GM18951 (cell line): ENCODE data around the gene SV2C.

Source experiments
- POLR2A ChIP-seq: IDR thresholded peaks from 4 replicates; pipeline ENCODE4 v1.6.1; 2011; ENCODE audit warnings: mild to moderate bottlenecking; ENCODE audit not compliant: insufficient read length, insufficient read depth; ENCODE audit errors: extremely low read depth
- in situ Hi-C: fragments of 300-500 bp; cut with MboI; formaldehyde crosslinking; loops from one replicate; pipeline ENCODE4 v1.12.0; 2022; ENCODE audit warnings: low sequenced_read_pairs, mixed read lengths, inconsistent platforms; ENCODE audit not compliant: unreplicated experiment

The SV2C gene

DNA sequence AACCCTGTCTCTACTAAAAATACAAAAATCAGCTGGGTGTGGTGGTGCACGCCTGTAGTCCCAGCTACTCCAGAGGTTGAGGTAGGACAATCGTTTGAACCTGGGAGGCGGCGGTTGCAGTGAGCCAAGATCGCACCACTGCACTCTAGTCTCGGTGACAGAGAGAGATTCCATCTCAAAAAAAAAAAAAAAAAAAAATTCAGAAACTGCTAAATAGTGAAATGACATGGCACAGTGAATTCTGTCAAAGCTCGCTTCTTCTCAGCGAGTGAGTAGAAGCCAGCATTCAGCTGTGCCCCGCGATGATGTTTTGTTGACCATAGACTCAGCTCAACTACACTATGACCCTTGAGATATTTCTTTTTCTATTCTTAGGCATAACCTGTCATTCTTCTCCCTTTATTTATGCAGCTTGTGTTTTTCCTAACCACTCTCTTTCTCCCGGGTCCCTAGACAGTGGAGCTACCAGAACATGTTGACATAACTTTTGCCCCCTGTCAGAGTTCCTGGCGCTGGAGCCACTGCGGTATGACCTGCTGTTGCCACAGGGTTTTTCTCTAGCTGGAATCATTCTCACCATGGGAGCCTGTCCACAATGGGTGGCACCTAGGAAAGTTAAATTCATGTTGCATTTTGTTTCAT, 306.5 kb downstream of the SV2C start:
- in situ Hi-C loops = no loop called here
- no peak for TF ChIP-seq POLR2A

- in situ Hi-C loops = no loop called here
- no peak for TF ChIP-seq POLR2A
Measured at GRCh38 chr5:76391014-76391413, 307.8 kb downstream of the SV2C start.

- in situ Hi-C loops = no loop called here
- no peak for TF ChIP-seq POLR2A
Measured at GRCh38 chr5:76393035-76393680, 310.0 kb downstream of the SV2C start.

DNA sequence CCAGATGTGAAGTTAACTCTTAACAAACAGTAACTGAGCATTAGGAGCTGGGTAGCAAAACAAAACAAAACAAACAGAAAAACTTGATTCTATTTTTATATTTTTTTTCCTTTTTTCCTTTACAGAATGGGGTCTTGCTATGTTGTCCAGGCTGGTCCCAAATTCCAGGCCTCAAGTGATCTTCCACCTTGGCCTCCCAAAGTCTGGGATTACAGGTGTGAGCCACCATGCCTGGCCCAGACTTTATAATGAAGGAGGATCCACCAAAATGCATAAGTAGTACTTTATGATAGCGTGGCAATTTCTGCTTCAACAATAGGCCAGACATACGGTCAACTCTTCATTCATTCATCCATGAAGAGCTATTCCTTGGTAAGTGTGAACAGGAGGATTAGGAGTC, 314.0 kb downstream of the SV2C start:
- in situ Hi-C loops = no loop called here
- no peak for TF ChIP-seq POLR2A

GRCh38 chr5:76399268-76399667, 316.1 kb downstream of the SV2C start:
- TF ChIP-seq POLR2A = no peak
- in situ Hi-C loops = no loop called here

DNA sequence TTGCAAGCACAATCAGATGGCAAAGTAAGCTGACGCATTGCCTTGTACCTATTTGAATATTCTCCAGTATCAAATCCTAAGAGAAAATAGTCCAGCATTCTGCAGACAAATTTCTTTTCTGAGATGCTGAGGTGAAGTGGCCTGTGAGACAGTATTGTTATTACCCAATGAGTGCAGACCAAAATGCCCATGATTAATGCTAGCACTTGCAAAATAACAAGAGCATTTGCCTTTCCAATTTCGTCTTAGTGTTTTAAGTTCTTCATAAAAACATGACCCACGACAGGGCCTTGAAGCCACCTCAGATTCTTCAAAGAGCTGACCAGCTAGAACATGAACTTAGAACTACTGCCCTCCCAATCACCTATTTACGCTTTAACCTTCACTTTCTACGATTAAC, 317.3 kb downstream of the SV2C start:
- in situ Hi-C loops = no loop called here
- no peak for TF ChIP-seq POLR2A

- in situ Hi-C loops = no loop called here
- TF ChIP-seq POLR2A = peak; percentile 28
Measured at GRCh38 chr5:76401801-76402250, 318.6 kb downstream of the SV2C start.

- TF ChIP-seq POLR2A = no peak
- in situ Hi-C loops = no loop called here
Measured at GRCh38 chr5:76402251-76402885, 319.2 kb downstream of the SV2C start.

- in situ Hi-C loops = no loop called here
Measured at GRCh38 chr5:76402886-76403765, 319.9 kb downstream of the SV2C start, which contains the start of gene IQGAP2. Gene IQGAP2 (plus strand): TSS chr5:76403285. CDS start chr5:76403546, 261 bp downstream.

More at GRCh38 chr5:76402886-76403765, 319.9 kb downstream of the SV2C start, which contains the start of gene IQGAP2:
- peak; percentile 60 for TF ChIP-seq POLR2A
